Large intestine (tissue), 12 donors: ENCODE results near the gene GCAT. TPM values are rescaled to one million over a fixed set of nuclear protein-coding genes. Genes with fewer than 3 reads are reported as not detected.
A peak's percentile ranks its signal among the peaks of the same experiment; 100 is the strongest.

Experiments used
- DNase-seq, 2 donors: peaks; one replicate each; pipeline versions ENCODE4 v3.0.0 to v3.0.0-alpha.2; 2013
- H3K27ac ChIP-seq: one replicate; pipeline ENCODE4 v1.5.1; 2013; ENCODE audit warnings: low read length
- H3K27me3 ChIP-seq: 2 replicates; pipeline ENCODE4 v1.6.1; 2013; ENCODE audit warnings: low read length; ENCODE audit not compliant: control insufficient read depth, insufficient read depth
- H3K36me3 ChIP-seq: 2 replicates; pipeline ENCODE4 v1.6.1; 2013; ENCODE audit warnings: low read length; ENCODE audit not compliant: control insufficient read depth, insufficient read depth
- H3K4me1 ChIP-seq: one replicate; pipeline ENCODE4 v1.6.1; 2013; ENCODE audit warnings: low read length; ENCODE audit not compliant: control insufficient read depth, insufficient read depth
- H3K4me3 ChIP-seq: one replicate; pipeline ENCODE4 v1.5.1; 2013; ENCODE audit warnings: low read length
- H3K9me3 ChIP-seq: one replicate; pipeline ENCODE4 v1.6.1; 2013; ENCODE audit warnings: mild to moderate bottlenecking, low read depth, low read length, moderate library complexity; ENCODE audit not compliant: control insufficient read depth
- WGBS: methylation state at CpG from one replicate; pipeline ENCODE4 v1.1.5; 2013; ENCODE audit warnings: low lambda C conversion rate; ENCODE audit not compliant: insufficient coverage; 5-methylcytosine and 5-hydroxymethylcytosine counted together
- long read RNA-seq, 11 donors: transcript quantifications; one replicate each; lab custom pipeline, GENCODE V29; 2026
- polyA plus RNA-seq: library from polyadenylated mRNA; unstranded; fragments of 120-200 nt; gene quantifications from one replicate; pipeline ENCODE4 v1.2.1, GENCODE V29; 2013

GCAT gene
- 9.2 TPM for polyA plus RNA-seq
- long read RNA-seq, donor 1, transcript GCAT-201 (9 exons, 1,497 nt), result major isoform, 5 of 5 reads
- long read RNA-seq, donor 1, partial matches to known transcripts, result 0 of 5 reads
- long read RNA-seq, donor 1, other reads (novel, unspliced or antisense), result 0 of 5 reads
- long read RNA-seq, donor 2, partial matches to known transcripts, result 0 of 3 reads
- long read RNA-seq, donor 2, other reads (novel, unspliced or antisense), result 0 of 3 reads
- long read RNA-seq, donor 3, partial matches to known transcripts, result 0 of 5 reads
- long read RNA-seq, donor 3, other reads (novel, unspliced or antisense), result 0 of 5 reads
- long read RNA-seq, donor 4, result 0 reads
- long read RNA-seq, donor 5, partial matches to known transcripts, result 0 of 3 reads
- long read RNA-seq, donor 5, other reads (novel, unspliced or antisense), result 0 of 3 reads
- long read RNA-seq, donor 6, transcript GCAT-201 (9 exons, 1,497 nt), result major isoform, 7 of 7 reads
- long read RNA-seq, donor 6, partial matches to known transcripts, result 0 of 7 reads
- long read RNA-seq, donor 6, other reads (novel, unspliced or antisense), result 0 of 7 reads
- long read RNA-seq, donor 7, partial matches to known transcripts, result 0 of 1 reads
- long read RNA-seq, donor 7, other reads (novel, unspliced or antisense), result 0 of 1 reads
- long read RNA-seq, donor 8, transcript GCAT-201 (9 exons, 1,497 nt), result major isoform, 6 of 9 reads
- long read RNA-seq, donor 8, partial matches to known transcripts, result 0 of 9 reads
- long read RNA-seq, donor 8, other reads (novel, unspliced or antisense), result 0 of 9 reads
- long read RNA-seq, donor 9, transcript GCAT-201 (9 exons, 1,497 nt), result major isoform, 5 of 5 reads
- long read RNA-seq, donor 9, partial matches to known transcripts, result 0 of 5 reads
- long read RNA-seq, donor 9, other reads (novel, unspliced or antisense), result 0 of 5 reads
- long read RNA-seq, donor 10, partial matches to known transcripts, result 0 of 1 reads
- long read RNA-seq, donor 10, other reads (novel, unspliced or antisense), result 0 of 1 reads
- long read RNA-seq, donor 11, partial matches to known transcripts, result 0 of 1 reads
- long read RNA-seq, donor 11, other reads (novel, unspliced or antisense), result 0 of 1 reads

- Histone ChIP-seq H3K36me3 (peaks cover 4% of the 10 kb centered on the region), H3K27ac (peak within 1 kb of the TSS; percentile 68), H3K4me1 (peaks cover 31% of the 10 kb centered on the region), H3K4me3 (peak within 1 kb of the TSS; percentile 68), H3K27me3 (no peaks in the 10 kb centered on the region), H3K9me3 (peaks cover 3% of the 10 kb centered on the region)
- no CpG with 5 or more reads among the region's 73 CpGs for WGBS
- DNase-seq, result peak; percentile 96 to 98
Measured at GRCh38 chr22:37807410-37808293, at the start of gene GCAT. GCAT (plus strand) TSS chr22:37807934; CDS start chr22:37807968, 34 bp downstream.

GRCh38 chr22:37758694-37759093, 49.0 kb upstream of the GCAT start:
- H3K4me3 ChIP-seq, result no peak overlapping the region
- H3K27ac ChIP-seq, result no peak overlapping the region
- DNase-seq, result no peak
- H3K4me1 ChIP-seq, result no peaks in the 10 kb centered on the region
- no CpG with 5 or more reads among the region's 10 CpGs for WGBS
- no peaks in the 10 kb centered on the region for H3K9me3 ChIP-seq
- H3K27me3 ChIP-seq, result no peaks in the 10 kb centered on the region
- peaks cover 76% of the 10 kb centered on the region for H3K36me3 ChIP-seq

GRCh38 chr22:37759281-37759680, 48.5 kb upstream of the GCAT start:
- no peak for DNase-seq
- no CpG with 5 or more reads among the region's 11 CpGs for WGBS
- peaks cover 78% of the 10 kb centered on the region for H3K36me3 ChIP-seq
- no peak overlapping the region for H3K4me3 ChIP-seq
- H3K27me3 ChIP-seq, result no peaks in the 10 kb centered on the region
- no peak overlapping the region for H3K27ac ChIP-seq
- no peaks in the 10 kb centered on the region for H3K9me3 ChIP-seq
- no peaks in the 10 kb centered on the region for H3K4me1 ChIP-seq

- no peak overlapping the region for H3K27ac ChIP-seq
- no peak for DNase-seq
Measured at GRCh38 chr22:37760152-37760551, 47.6 kb upstream of the GCAT start.

GRCh38 chr22:37762389-37762836, 45.3 kb upstream of the GCAT start:
- WGBS, result no CpG with 5 or more reads among the region's 10 CpGs
- Histone ChIP-seq H3K27ac (no peak overlapping the region), H3K9me3 (no peaks in the 10 kb centered on the region), H3K27me3 (no peaks in the 10 kb centered on the region), H3K4me1 (no peaks in the 10 kb centered on the region), H3K36me3 (peaks cover 63% of the 10 kb centered on the region), H3K4me3 (no peak overlapping the region)
- DNase-seq, result no peak

More at GRCh38 chr22:37760152-37760551, 47.6 kb upstream of the GCAT start:
- Histone ChIP-seq H3K9me3 (no peaks in the 10 kb centered on the region), H3K4me3 (no peak overlapping the region), H3K27me3 (no peaks in the 10 kb centered on the region), H3K36me3 (peaks cover 74% of the 10 kb centered on the region), H3K4me1 (no peaks in the 10 kb centered on the region)
- WGBS, result 83% methylated on average over 1 of the region's 3 CpGs

- no peak overlapping the region for H3K4me3 ChIP-seq
- H3K36me3 ChIP-seq, result peaks cover 64% of the 10 kb centered on the region
- H3K27ac ChIP-seq, result no peak overlapping the region
- no peaks in the 10 kb centered on the region for H3K4me1 ChIP-seq
- no CpG with 5 or more reads among the region's 9 CpGs for WGBS
- no peaks in the 10 kb centered on the region for H3K9me3 ChIP-seq
- DNase-seq, result no peak
- H3K27me3 ChIP-seq, result no peaks in the 10 kb centered on the region
Measured at GRCh38 chr22:37763012-37763411, 44.7 kb upstream of the GCAT start.

GRCh38 chr22:37763652-37764051, 44.1 kb upstream of the GCAT start:
- Histone ChIP-seq H3K27ac (no peak overlapping the region), H3K36me3 (peaks cover 64% of the 10 kb centered on the region), H3K9me3 (no peaks in the 10 kb centered on the region), H3K27me3 (no peaks in the 10 kb centered on the region), H3K4me1 (no peaks in the 10 kb centered on the region), H3K4me3 (no peak overlapping the region)
- DNase-seq, result no peak
- no CpG with 5 or more reads among the region's 16 CpGs for WGBS

GRCh38 chr22:37764622-37765021, 43.1 kb upstream of the GCAT start:
- no peaks in the 10 kb centered on the region for H3K4me1 ChIP-seq
- H3K9me3 ChIP-seq, result no peaks in the 10 kb centered on the region
- WGBS, result no CpG with 5 or more reads among the region's 6 CpGs
- H3K27ac ChIP-seq, result no peak overlapping the region
- H3K27me3 ChIP-seq, result no peaks in the 10 kb centered on the region
- no peak overlapping the region for H3K4me3 ChIP-seq
- H3K36me3 ChIP-seq, result peaks cover 64% of the 10 kb centered on the region
- no peak for DNase-seq

- H3K27ac ChIP-seq, result no peak overlapping the region
- H3K27me3 ChIP-seq, result no peaks in the 10 kb centered on the region
- H3K9me3 ChIP-seq, result no peaks in the 10 kb centered on the region
- H3K4me1 ChIP-seq, result no peaks in the 10 kb centered on the region
- no peak for DNase-seq
- WGBS, result no CpG with 5 or more reads among the region's 13 CpGs
- no peak overlapping the region for H3K4me3 ChIP-seq
- peaks cover 63% of the 10 kb centered on the region for H3K36me3 ChIP-seq
Measured at GRCh38 chr22:37765498-37765897, 42.2 kb upstream of the GCAT start.
